Lower leg skin (tissue), 4 donors: ENCODE data around the gene TIAM2. TPM values are rescaled to one million over a fixed set of nuclear protein-coding genes. Genes with fewer than 3 reads are reported as not detected.
A peak's percentile ranks its signal among the peaks of the same experiment; 100 is the strongest.

Source experiments
- DNase-seq, 2 donors: peaks; one replicate each; pipeline ENCODE4 v3.0.0-alpha.2; 2019; ENCODE audit warnings: low spot score in 2 of 2
- H3K4me3 ChIP-seq: fragments of 200-600 bp; sonication (generic); 2 replicates; pipeline ENCODE4 v1.5.1; 2017; ENCODE audit warnings: mild to moderate bottlenecking, low read depth; ENCODE audit not compliant: poor library complexity, severe bottlenecking
- POLR2A ChIP-seq, 2 donors: fragments of 450-650 bp; IDR thresholded peaks; one replicate each; pipeline ENCODE4 v1.6.1; 2016 to 2017; ENCODE audit warnings: antibody characterized with exemption in 2 of 2, mild to moderate bottlenecking in 1 of 2, moderate library complexity in 1 of 2
- WGBS, 2 donors: methylation state at CpG; one replicate each; pipeline ENCODE4 v1.1.5; 2018; 5-methylcytosine and 5-hydroxymethylcytosine counted together
- intact Hi-C: fragments of 100-400 bp; cut with DNase I; formaldehyde crosslinking; loops from one replicate; pipeline ENCODE4 v1.15.0; 2023; ENCODE audit warnings: low total_unique reads
- total RNA-seq, 4 donors: library from RNA; depleted of rRNA; stranded (reverse); fragments of >200 nt; gene quantifications; one replicate each; pipeline ENCODE4 v1.1.0, GENCODE V29; 2016
- TF ChIP-seq, protein P1 (sequence below), 3 donors: fragments of 450-650 bp; IDR thresholded peaks; one replicate each; pipeline ENCODE4 v1.5.1; 2016; ENCODE audit warnings: antibody characterized with exemption in 3 of 3, mild to moderate bottlenecking in 3 of 3, moderate library complexity in 2 of 3

The TIAM2 gene
- total RNA-seq, 4 donors from 2014 or later = 5.4 to 11.0 (median 7.4) TPM

DNA sequence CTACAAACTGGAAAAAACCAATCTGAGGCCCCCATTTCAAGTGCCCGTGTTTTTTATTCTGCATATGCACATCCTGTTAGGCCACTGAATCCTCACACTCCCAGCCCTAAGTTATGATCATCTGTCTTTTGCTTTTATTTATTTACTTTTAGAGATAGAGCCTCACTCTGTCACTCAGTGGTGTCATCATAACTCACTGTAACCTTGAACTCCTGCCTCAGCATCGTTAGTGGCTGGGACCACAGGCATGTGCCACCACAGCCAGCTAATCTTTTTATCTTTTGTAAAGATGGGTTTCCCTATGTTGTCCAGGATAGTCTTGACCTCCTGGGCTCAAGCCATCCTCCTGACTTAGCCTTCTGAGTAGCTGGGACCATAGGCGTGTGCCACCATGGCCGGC is 239.1 kb downstream of the TIAM2 start:
- H3K4me3 ChIP-seq = no peak overlapping the region
- no peak for TF ChIP-seq POLR2A (IDR thresholded peaks at IDR 0.05)
- TF ChIP-seq, protein P1, sequence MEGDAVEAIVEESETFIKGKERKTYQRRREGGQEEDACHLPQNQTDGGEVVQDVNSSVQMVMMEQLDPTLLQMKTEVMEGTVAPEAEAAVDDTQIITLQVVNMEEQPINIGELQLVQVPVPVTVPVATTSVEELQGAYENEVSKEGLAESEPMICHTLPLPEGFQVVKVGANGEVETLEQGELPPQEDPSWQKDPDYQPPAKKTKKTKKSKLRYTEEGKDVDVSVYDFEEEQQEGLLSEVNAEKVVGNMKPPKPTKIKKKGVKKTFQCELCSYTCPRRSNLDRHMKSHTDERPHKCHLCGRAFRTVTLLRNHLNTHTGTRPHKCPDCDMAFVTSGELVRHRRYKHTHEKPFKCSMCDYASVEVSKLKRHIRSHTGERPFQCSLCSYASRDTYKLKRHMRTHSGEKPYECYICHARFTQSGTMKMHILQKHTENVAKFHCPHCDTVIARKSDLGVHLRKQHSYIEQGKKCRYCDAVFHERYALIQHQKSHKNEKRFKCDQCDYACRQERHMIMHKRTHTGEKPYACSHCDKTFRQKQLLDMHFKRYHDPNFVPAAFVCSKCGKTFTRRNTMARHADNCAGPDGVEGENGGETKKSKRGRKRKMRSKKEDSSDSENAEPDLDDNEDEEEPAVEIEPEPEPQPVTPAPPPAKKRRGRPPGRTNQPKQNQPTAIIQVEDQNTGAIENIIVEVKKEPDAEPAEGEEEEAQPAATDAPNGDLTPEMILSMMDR (IDR thresholded peaks at IDR 0.05) = no peak
- intact Hi-C loops = loop anchor here (10.0 kb wide), 1 partner anchor 309 kb away; no protein-coding TSS in a partner anchor
- WGBS, 2 donors = 90 to 96% methylated on average over 3 to 4 of the region's 4 CpGs
- DNase-seq = no peak

GRCh38 chr6:155234687-155235086 is 239.6 kb downstream of the TIAM2 start:
- DNase-seq = peak in 1 of 2 donors; percentile 54
- no peak for TF ChIP-seq POLR2A (IDR thresholded peaks at IDR 0.05)
- TF ChIP-seq, protein P1 (IDR thresholded peaks at IDR 0.05) = no peak
- intact Hi-C loops = loop anchor here (10.0 kb wide), 1 partner anchor 310 kb away; no protein-coding TSS in a partner anchor
- no peak overlapping the region for H3K4me3 ChIP-seq
- WGBS, 2 donors = 80 to 97% methylated on average over 4 of the region's 4 CpGs

DNA sequence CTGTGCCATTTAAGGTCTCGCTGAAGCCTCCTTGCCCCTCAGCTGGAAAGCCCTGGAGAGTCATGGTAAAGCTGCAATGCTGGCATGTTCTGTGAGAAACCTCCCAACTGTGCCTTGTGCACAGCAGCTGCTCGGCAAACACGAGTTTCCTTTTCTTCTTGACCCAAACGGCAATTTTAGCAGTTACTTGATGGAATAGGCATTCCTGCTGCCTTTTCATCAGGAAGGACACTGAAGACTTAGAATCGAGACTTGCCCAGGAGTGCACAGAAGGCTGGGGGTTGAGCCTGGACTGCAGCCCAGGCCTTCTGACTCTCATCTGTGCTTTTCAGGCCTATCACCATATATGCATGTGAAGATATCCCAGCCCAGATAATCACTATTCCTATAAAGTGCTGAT is 240.0 kb downstream of the TIAM2 start:
- intact Hi-C loops = loop anchor here (10.0 kb wide), 1 partner anchor 310 kb away; no protein-coding TSS in a partner anchor
- no peak overlapping the region for H3K4me3 ChIP-seq
- TF ChIP-seq, protein P1 (IDR thresholded peaks at IDR 0.05) = no peak
- TF ChIP-seq POLR2A (IDR thresholded peaks at IDR 0.05) = no peak
- DNase-seq = peak in 1 of 2 donors; percentile 23
- 64 to 73% methylated on average over 5 of the region's 5 CpGs for WGBS, 2 donors

GRCh38 chr6:155237613-155238012 is 242.5 kb downstream of the TIAM2 start:
- DNase-seq = no peak
- WGBS, 2 donors = 94 to 100% methylated on average over 1 of the region's 1 CpG
- TF ChIP-seq, protein P1 (IDR thresholded peaks at IDR 0.05) = no peak
- TF ChIP-seq POLR2A (IDR thresholded peaks at IDR 0.05) = no peak

DNA sequence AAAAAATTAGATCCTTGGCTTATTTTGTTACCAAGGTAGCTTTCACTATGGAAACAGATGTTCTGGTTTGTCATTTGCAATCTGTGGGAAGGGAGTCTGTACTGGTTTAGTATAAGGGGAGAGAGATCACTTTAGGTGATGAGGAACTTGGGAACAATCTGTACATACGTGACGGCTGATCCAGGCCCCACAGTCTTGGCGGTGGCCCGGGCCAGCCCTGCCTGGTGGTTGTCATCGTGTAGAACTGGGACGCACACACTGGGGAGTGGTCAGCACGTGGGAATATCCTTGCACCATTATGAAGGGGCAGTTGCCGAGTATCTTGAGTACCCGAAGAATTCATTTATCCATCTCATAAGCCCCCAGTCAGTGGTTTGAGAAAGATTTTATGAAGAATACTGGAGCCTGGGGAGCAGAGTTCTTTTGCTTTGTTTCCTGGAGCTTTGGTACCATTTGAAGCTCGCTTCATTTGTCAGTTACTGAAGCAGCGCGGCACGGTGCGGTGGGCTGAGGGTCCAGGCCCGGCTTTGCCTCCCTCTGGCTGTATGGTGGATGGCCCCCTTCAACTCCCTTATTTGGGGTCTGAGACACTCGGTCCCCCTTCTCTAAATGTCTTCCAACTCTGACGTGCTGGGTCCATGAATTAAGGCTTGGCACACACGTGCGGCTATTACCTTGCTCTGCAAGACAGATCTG is 245.9 kb downstream of the TIAM2 start:
- intact Hi-C loops = no loop called here
- WGBS, 2 donors = 95% methylated on average over 19 of the region's 19 CpGs
- no peak for DNase-seq
- TF ChIP-seq, protein P1 (IDR thresholded peaks at IDR 0.05) = no peak
- TF ChIP-seq POLR2A (IDR thresholded peaks at IDR 0.05) = no peak
- H3K4me3 ChIP-seq = no peak overlapping the region

More at GRCh38 chr6:155237613-155238012, 242.5 kb downstream of the TIAM2 start:
- H3K4me3 ChIP-seq = no peak overlapping the region
- intact Hi-C loops = loop anchor here (10.0 kb wide), 1 partner anchor 313 kb away; no protein-coding TSS in a partner anchor
